HL-60 (cell line): ENCODE measurements around the gene RPL35A.

Experiments used
- DNase-seq, 2 experiments: peaks; one replicate each; pipeline ENCODE4 v3.0.0-alpha.2; 2010 to 2020; ENCODE audit warnings: low read depth in 1 of 2, low spot score in 1 of 2
- H3K27ac ChIP-seq: fragments of 250-450 bp; sonication (Bioruptor Pico); replicated peaks from 2 replicates; pipeline ENCODE4 v1.5.1; 2020; ENCODE audit warnings: mild to moderate bottlenecking, moderate library complexity
- H3K27me3 ChIP-seq: fragments of 250-450 bp; sonication (Bioruptor Pico); 2 replicates; pipeline ENCODE4 v1.5.1; 2021; ENCODE audit warnings: mild to moderate bottlenecking, moderate library complexity; ENCODE audit not compliant: insufficient read depth, poor library complexity, severe bottlenecking
- H3K4me3 ChIP-seq: replicated peaks from 2 replicates; pipeline ENCODE4 v1.5.1; 2011; ENCODE audit warnings: mild to moderate bottlenecking, control low read depth, low read length; ENCODE audit not compliant: insufficient read depth
- CTCF ChIP-seq: IDR thresholded peaks from one replicate; pipeline ENCODE4 v1.5.1; 2011; ENCODE audit warnings: low read length, control low read depth, inconsistent platforms; ENCODE audit not compliant: insufficient read depth
- GABPA ChIP-seq: IDR thresholded peaks from 2 replicates; pipeline ENCODE4 v1.6.1; 2012; ENCODE audit warnings: low read depth
- POLR2AphosphoS5 ChIP-seq: IDR thresholded peaks from 2 replicates; pipeline ENCODE4 v1.6.1; 2012; ENCODE audit warnings: low read depth
- REST ChIP-seq: IDR thresholded peaks from 2 replicates; pipeline ENCODE4 v1.6.1; 2012; ENCODE audit warnings: low read depth; ENCODE audit not compliant: insufficient replicate concordance
- SPI1 ChIP-seq: IDR thresholded peaks from 2 replicates; pipeline ENCODE4 v1.6.1; 2012; ENCODE audit warnings: low read depth, mild to moderate bottlenecking, borderline replicate concordance

RPL35A gene

GRCh38 chr3:197974016-197974415 is 24.0 kb downstream of the RPL35A start:
- DNase-seq: no peak
- no peaks in the 10 kb centered on the region for H3K27me3 ChIP-seq
- TF ChIP-seq SPI1 (no peak), CTCF (no peak), POLR2AphosphoS5 (no peak), GABPA (no peak), REST (no peak)
- H3K4me3 ChIP-seq: no peak overlapping the region
- no peak overlapping the region for H3K27ac ChIP-seq

- no peak for DNase-seq
- no peak overlapping the region for H3K4me3 ChIP-seq
- H3K27me3 ChIP-seq: no peaks in the 10 kb centered on the region
- TF ChIP-seq POLR2AphosphoS5 (no peak), CTCF (no peak), SPI1 (no peak), REST (no peak), GABPA (no peak)
- H3K27ac ChIP-seq: no peak overlapping the region
Observed at GRCh38 chr3:197975311-197975710, 25.3 kb downstream of the RPL35A start.

- TF ChIP-seq SPI1: no peak
- no peak for TF ChIP-seq POLR2AphosphoS5
- no peak for TF ChIP-seq CTCF
- no peak for TF ChIP-seq REST
- TF ChIP-seq GABPA: no peak
- Histone ChIP-seq H3K27me3 (no peaks in the 10 kb centered on the region), H3K27ac (no peak overlapping the region), H3K4me3 (no peak overlapping the region)
- DNase-seq: no peak
Observed at GRCh38 chr3:197983076-197983475, 33.1 kb downstream of the RPL35A start.
